CD1c-positive myeloid dendritic cell (primary cell): Measurements from ENCODE around the gene RBMS1.

Experiments
- DNase-seq: peaks from one replicate; pipeline ENCODE4 v3.0.0-alpha.2; 2016; ENCODE audit errors: extremely low spot score

Gene RBMS1

DNA sequence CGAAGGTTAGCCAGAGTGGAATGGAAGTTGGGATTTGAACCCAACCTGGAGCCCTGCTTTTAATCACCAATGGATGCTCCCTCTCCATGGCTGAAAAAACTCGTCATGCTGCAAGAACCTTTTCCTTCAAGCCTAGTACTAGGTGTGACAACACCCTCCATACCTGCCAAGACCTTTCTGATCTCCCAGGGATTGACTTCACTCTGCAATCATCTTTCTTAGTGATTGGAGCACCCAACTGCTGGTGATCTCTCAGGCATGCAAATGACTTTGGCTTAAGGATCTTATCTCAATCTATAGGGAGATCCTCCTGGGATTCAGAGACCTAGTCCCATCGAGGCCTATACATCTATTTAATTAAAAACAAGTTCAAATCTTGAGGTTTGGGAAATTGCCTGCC is 270.0 kb downstream of the RBMS1 start:
- DNase-seq, result no peak

DNA sequence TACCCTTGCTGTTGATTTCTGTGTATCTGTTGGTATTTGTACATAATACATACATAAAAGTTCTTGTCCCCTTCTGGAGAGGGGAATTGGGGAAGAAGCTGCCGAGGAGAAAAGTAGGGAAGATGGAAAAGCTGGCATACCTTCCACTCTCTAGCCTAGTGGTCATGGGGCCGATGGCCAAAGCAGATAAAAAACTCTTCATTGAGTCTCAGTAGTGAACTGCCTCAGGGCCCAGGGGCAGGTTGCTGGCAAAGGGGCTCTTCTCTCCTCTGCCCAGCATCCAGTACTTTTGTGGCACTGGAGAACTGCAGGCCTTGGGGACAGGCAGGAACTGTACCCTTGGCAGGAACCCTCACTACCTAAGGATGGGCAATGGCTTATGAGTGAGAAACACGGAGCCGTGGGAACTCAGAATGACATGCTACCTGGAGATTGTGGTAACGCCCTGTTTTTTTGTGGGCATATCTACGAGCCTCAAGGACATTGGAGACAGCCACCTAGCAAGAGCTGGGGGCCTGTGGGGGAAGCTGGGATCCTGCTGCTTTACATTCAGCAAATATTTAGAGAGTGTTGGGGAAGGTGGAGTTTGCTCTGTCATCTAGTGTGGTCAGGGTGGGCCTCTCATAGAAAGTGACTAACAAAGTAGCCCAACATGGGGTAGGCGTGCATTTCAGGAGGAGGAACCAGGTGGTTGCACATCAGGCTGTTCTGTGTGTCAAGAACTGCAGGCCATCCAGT is 270.9 kb downstream of the RBMS1 start:
- DNase-seq, result no peak
